ENCODE results near the gene LEKR1. TPM values are rescaled to one million over a fixed set of nuclear protein-coding genes. Genes with fewer than 3 reads are reported as not detected.

LEKR1 gene
- total and polyA plus RNA-seq, 2 experiments from 2014 or later, result 0.77 to 0.91 TPM

DNA sequence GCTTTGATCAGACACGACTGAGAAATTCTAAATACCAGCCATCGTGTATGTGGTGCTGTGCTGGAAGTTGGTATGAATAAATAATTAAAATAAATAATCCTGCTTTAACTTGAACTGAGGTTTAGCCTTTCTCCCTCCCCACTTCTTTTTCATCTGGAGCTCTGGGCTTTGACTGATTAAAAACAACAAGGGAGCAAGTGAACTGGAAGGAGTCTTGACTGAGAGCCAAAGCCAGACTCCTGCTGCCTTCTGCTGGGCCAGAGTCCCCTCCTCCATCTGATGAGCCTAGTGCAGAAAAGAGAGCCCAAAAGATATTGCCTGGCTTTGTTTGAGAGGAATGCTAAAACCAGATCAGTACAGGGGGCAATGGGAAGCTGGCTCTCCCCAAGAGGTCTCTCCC lies 237.8 kb downstream of the LEKR1 start:
- Histone ChIP-seq H3K36me3 (no peaks in the 10 kb centered on the region), H3K4me1 (ENCODE audit: low read depth) (no peaks in the 10 kb centered on the region), H3K4me3 (no peak overlapping the region), H3K27me3 (no peaks in the 10 kb centered on the region), H3K9me3 (ENCODE audit: low read depth) (no peaks in the 10 kb centered on the region), H3K27ac (no peak overlapping the region)
- TF ChIP-seq, protein P1, sequence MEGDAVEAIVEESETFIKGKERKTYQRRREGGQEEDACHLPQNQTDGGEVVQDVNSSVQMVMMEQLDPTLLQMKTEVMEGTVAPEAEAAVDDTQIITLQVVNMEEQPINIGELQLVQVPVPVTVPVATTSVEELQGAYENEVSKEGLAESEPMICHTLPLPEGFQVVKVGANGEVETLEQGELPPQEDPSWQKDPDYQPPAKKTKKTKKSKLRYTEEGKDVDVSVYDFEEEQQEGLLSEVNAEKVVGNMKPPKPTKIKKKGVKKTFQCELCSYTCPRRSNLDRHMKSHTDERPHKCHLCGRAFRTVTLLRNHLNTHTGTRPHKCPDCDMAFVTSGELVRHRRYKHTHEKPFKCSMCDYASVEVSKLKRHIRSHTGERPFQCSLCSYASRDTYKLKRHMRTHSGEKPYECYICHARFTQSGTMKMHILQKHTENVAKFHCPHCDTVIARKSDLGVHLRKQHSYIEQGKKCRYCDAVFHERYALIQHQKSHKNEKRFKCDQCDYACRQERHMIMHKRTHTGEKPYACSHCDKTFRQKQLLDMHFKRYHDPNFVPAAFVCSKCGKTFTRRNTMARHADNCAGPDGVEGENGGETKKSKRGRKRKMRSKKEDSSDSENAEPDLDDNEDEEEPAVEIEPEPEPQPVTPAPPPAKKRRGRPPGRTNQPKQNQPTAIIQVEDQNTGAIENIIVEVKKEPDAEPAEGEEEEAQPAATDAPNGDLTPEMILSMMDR (IDR thresholded peaks at IDR 0.05; ENCODE audit: low read depth, low read length), result no peak
- peak in 1 of 2 donors; percentile 37 for DNase-seq (ENCODE audit: low read depth in 1 of 2, low spot score in 1 of 2)

DNA sequence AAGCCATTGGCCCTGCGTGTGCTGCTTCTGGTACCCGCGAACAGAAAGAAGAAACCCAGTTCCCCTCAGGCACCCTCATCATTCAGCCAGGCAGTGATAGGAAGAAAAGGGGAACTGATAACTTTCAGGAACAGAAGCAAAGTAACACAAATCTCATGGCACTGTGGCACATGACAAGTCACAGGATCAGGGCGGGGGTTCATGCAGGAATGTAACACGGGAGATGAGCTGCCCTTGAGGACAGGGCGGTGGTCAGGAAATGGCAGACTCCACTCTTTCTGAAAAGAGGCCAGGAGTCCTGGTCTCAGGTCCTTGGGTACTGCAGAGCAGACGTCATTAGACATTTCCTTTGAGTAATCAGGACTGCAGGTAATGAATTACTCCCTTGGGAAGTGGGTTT lies 238.2 kb downstream of the LEKR1 start:
- TF ChIP-seq, protein P1 (IDR thresholded peaks at IDR 0.05; ENCODE audit: low read depth, low read length), result no peak
- no peaks in the 10 kb centered on the region for H3K9me3 ChIP-seq (ENCODE audit: low read depth)
- no peak for DNase-seq (ENCODE audit: low read depth in 1 of 2, low spot score in 1 of 2)
- H3K27ac ChIP-seq, result no peak overlapping the region
- H3K27me3 ChIP-seq, result no peaks in the 10 kb centered on the region
- no peak overlapping the region for H3K4me3 ChIP-seq
- H3K36me3 ChIP-seq, result no peaks in the 10 kb centered on the region
- H3K4me1 ChIP-seq (ENCODE audit: low read depth), result no peaks in the 10 kb centered on the region

DNA sequence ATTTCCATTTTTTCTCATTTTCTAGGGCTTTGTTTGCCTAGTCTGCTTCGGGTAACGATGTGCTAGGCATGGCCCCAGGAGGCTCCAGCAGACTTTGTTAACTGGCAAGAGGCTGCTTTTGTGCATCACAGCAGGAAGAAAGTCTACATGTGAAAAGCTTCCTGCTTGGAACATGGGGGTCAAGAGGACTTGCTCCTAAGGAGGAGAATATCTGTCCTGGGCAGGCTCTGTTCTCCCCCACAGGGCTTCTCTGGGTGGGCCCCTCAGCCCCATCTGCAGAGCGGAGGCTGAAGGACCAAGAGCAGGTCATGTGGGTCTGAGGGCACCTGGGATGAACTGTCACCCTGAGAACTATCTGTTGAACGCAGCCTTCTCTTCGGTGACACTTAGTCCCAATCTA lies 239.0 kb downstream of the LEKR1 start:
- H3K4me1 ChIP-seq (ENCODE audit: low read depth), result no peaks in the 10 kb centered on the region
- no peak overlapping the region for H3K27ac ChIP-seq
- TF ChIP-seq, protein P1 (IDR thresholded peaks at IDR 0.05; ENCODE audit: low read depth, low read length), result no peak
- no peak for DNase-seq (ENCODE audit: low read depth in 1 of 2, low spot score in 1 of 2)
- H3K27me3 ChIP-seq, result no peaks in the 10 kb centered on the region
- H3K36me3 ChIP-seq, result no peaks in the 10 kb centered on the region
- no peak overlapping the region for H3K4me3 ChIP-seq
- H3K9me3 ChIP-seq (ENCODE audit: low read depth), result no peaks in the 10 kb centered on the region

DNA sequence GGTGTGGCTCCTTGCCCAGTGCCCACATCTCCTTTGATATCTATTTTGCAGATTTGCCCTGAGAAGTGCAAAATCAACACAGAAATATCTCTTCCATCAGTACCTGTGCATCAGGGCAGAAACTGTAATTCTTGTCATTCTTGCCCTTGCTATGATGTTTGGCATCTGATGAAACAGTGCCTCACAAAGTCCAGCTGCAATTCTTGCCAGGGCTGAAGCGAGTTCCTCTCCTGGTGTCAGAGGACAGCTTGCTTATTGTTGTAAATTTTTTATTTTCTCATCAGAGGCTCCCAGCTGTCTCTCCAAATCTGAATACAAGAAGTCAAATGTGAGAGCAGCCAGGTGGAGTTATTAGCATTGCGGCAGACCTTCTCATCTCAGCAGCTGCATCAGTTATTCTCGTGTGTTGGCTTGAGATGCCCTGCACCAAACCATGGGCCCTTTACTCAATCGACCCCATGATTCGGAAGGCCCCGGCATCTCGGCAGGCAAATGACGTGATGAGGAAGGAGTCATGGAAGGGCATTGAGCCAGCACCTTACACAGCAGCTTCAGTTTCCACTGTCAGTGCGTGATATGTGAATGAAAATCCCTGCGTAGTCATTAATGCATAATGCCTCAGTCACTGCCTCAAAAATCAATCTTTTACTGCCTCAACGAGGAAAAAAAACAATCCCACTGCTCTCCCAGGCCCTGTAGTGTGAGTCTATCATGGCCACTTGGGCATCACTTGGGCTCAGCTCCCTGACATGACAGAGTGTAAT lies 240.4 kb downstream of the LEKR1 start:
- TF ChIP-seq, protein P1 (IDR thresholded peaks at IDR 0.05; ENCODE audit: low read depth, low read length), result no peak
- Histone ChIP-seq H3K36me3 (no peaks in the 10 kb centered on the region), H3K9me3 (ENCODE audit: low read depth) (no peaks in the 10 kb centered on the region), H3K4me1 (ENCODE audit: low read depth) (no peaks in the 10 kb centered on the region), H3K27ac (no peak overlapping the region), H3K4me3 (no peak overlapping the region), H3K27me3 (no peaks in the 10 kb centered on the region)
- DNase-seq (ENCODE audit: low read depth in 1 of 2, low spot score in 1 of 2), result peak in 1 of 2 donors; percentile 76

DNA sequence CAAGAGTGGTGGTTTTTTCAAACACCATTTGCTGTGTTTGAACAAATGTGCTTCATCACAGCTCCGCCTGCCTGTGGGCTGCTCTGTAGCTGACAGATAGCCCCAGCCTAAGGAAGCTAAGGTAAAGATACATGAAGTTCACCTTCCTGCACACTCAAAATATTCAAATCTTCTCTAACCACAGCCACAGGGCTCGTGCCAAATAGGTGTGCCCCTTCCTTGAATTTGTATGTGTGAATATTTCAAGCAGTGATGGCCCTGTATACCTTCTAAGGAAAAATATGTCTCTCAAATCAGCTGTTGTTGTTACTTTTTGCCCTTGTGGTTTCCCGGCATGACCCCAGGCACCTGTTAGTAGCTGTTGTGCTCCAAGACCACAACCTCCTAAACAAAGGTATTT lies 241.0 kb downstream of the LEKR1 start:
- TF ChIP-seq, protein P1 (IDR thresholded peaks at IDR 0.05; ENCODE audit: low read depth, low read length), result no peak
- H3K9me3 ChIP-seq (ENCODE audit: low read depth), result no peaks in the 10 kb centered on the region
- no peak overlapping the region for H3K4me3 ChIP-seq
- no peaks in the 10 kb centered on the region for H3K4me1 ChIP-seq (ENCODE audit: low read depth)
- no peaks in the 10 kb centered on the region for H3K27me3 ChIP-seq
- DNase-seq (ENCODE audit: low read depth in 1 of 2, low spot score in 1 of 2), result no peak
- H3K27ac ChIP-seq, result no peak overlapping the region
- H3K36me3 ChIP-seq, result no peaks in the 10 kb centered on the region

Data from cardiac muscle cell (in vitro differentiated cells and primary cell).